Kidney epithelial cell (primary cell): ENCODE results near the gene MYH3. TPM values are rescaled to one million over a fixed set of nuclear protein-coding genes. Genes with fewer than 3 reads are reported as not detected.

ENCODE experiments used
- total RNA-seq: library from RNA; depleted of rRNA; stranded (reverse); fragments of >200 nt; gene quantifications from 2 replicates; pipeline ENCODE4 v1.2.3, GENCODE V29; 2015

The MYH3 gene
- total RNA-seq, 1 donor from 2014 or later = 0.33 TPM

Other genes starting within 250 kb of the MYH3 start
- gene MYH8, start 235.4 kb downstream of the MYH3 start, total RNA-seq = not detected in 2 replicates
- not detected in 2 replicates for gene MYH4, start 187.8 kb downstream of the MYH3 start, total RNA-seq
- gene MYH1, start 138.8 kb downstream of the MYH3 start, total RNA-seq = not detected in 2 replicates
- gene MYH2, start 107.7 kb downstream of the MYH3 start, total RNA-seq = not detected in 2 replicates
- gene SCO1, start 40.2 kb upstream of the MYH3 start, total RNA-seq = 30.5 and 32.9 TPM in 2 replicates
- 16.4 and 18.8 TPM in 2 replicates for gene ADPRM, start 40.3 kb upstream of the MYH3 start, total RNA-seq
- gene TMEM220, start 72.7 kb upstream of the MYH3 start, total RNA-seq = 2.8 and 9.0 TPM in 2 replicates
- not detected in 2 replicates for gene TMEM238L, start 146.8 kb upstream of the MYH3 start, total RNA-seq
- not detected in 2 replicates for gene PIRT, start 180.8 kb upstream of the MYH3 start, total RNA-seq